Prostate gland (tissue), 2 donors: ENCODE data around the gene ZNF624.

Experiments
- CTCF ChIP-seq, 4 experiments: fragments of 200-600 bp in 2 of 4; fragments of 450-650 bp in 2 of 4; sonication (generic) in 2 of 4; IDR thresholded peaks; 1 replicate in 3 of 4; 2 replicates in 1 of 4; pipeline ENCODE4 v1.5.1; 2016 to 2019; ENCODE audit warnings: antibody characterized with exemption in 4 of 4, mild to moderate bottlenecking in 2 of 4, moderate library complexity in 2 of 4
- POLR2A ChIP-seq: fragments of 450-650 bp; IDR thresholded peaks from one replicate; pipeline ENCODE4 v1.6.1; 2016; ENCODE audit warnings: antibody characterized with exemption, mild to moderate bottlenecking

DNA sequence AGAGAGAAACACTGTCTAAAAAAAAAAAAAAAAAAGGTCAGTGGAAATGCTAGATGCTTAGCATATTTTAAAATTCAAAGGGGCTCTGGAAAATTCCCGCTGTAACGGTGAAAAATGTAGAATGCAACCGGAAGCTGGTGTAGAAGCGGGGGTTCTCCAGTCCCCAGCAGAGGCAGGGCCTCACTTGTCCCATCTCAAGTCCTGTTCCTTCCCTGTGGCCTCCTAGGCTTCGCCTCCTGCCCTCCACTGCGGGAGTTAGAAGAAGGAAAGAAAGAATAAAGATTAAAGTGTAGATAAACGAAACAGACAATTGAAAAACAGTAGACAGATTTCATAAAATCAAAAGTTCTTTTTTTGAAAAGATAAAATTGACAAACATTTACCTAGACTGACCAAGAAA is 69.9 kb downstream of the ZNF624 start:
- TF ChIP-seq POLR2A, result no peak
- TF ChIP-seq CTCF (IDR thresholded peaks at IDR 0.05), result no peak
